ENCODE data around the gene GJB1.

The GJB1 gene

DNA sequence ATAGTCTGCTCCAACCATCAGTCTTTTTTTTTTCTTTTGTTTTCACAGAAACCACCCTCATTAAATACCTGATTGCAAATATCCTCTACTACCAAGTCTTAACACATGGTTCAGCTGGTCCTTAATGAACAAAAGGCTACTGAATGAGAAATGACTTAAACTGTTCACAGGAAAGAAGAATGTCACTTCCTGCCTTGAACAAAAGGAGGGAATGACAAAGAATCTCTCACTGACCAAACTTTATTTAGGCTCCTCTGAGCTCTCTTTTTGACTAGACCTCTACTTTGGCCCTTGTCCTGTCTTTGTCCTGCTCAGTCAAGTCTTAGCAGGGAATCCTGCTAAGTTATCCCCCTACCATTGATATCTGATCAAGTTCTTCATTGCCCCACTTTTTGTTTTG lies 31.8 kb upstream of the GJB1 start:
- H3K4me3 ChIP-seq (ENCODE audit: low read depth, low read length), result no peak overlapping the region
- DNase-seq (ENCODE audit: low read depth), result no peak
- TF ChIP-seq, protein P1, sequence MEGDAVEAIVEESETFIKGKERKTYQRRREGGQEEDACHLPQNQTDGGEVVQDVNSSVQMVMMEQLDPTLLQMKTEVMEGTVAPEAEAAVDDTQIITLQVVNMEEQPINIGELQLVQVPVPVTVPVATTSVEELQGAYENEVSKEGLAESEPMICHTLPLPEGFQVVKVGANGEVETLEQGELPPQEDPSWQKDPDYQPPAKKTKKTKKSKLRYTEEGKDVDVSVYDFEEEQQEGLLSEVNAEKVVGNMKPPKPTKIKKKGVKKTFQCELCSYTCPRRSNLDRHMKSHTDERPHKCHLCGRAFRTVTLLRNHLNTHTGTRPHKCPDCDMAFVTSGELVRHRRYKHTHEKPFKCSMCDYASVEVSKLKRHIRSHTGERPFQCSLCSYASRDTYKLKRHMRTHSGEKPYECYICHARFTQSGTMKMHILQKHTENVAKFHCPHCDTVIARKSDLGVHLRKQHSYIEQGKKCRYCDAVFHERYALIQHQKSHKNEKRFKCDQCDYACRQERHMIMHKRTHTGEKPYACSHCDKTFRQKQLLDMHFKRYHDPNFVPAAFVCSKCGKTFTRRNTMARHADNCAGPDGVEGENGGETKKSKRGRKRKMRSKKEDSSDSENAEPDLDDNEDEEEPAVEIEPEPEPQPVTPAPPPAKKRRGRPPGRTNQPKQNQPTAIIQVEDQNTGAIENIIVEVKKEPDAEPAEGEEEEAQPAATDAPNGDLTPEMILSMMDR (IDR thresholded peaks at IDR 0.05; ENCODE audit: low read depth, low read length, missing control alignments), result no peak

DNA sequence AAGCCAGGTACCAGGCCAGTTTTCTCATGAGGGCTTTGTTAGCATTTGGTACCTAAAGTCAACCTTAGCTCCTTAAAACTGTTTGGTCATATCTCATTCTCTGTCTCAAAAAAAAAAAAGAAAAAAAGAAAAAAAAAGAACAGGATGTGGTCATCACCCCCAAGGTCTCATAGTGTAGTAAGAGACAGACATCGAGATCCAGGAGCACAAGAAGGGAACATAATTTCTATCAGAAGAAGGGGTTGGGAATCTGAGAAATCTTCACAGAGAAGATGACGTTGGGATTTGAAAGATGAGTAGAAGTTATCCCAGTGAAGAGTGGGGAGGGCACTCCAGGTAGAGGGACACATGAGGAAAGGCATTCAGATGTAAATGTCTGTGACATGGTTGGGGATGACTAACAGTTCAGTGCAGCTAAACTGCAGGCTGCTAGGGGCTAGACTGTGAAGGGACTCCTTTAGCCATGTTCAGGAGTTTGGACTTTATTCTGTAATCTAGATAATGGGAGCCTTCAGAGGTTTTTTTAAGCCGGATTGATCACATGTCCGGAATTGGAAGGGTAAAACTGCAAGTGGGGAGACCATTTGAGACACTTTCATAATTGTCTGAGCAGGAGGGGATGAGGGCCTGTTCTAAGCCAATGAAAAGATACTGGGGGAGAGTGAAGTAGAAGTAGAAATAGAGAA lies 26.9 kb upstream of the GJB1 start:
- TF ChIP-seq, protein P1 (IDR thresholded peaks at IDR 0.05; ENCODE audit: low read depth, low read length, missing control alignments), result no peak
- peak overlapping the region; percentile 73 for H3K4me3 ChIP-seq (ENCODE audit: low read depth, low read length)
- no peak for DNase-seq (ENCODE audit: low read depth)

DNA sequence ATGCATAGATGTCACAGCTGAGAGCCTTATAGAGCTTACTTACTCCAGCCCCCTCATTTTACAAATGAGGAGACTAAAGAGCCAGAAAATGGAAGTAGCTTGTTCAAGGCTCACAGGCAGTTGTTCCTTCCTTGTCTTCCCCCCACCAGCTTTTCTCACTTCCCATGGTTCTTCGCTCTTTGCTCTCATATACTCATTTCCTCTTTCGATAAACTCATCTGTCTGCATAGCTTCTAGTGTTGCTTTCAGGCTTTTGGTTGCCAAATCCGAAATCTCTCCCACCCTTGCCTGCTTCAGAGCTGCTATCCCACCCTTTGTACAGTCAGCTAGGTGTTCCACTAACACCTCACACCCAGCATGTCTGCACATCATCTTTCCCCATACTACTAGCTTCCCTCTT lies 25.0 kb upstream of the GJB1 start:
- peak overlapping the region; percentile 73 for H3K4me3 ChIP-seq (ENCODE audit: low read depth, low read length)
- DNase-seq (ENCODE audit: low read depth), result peak; percentile 51
- TF ChIP-seq, protein P1 (IDR thresholded peaks at IDR 0.05; ENCODE audit: low read depth, low read length, missing control alignments), result no peak

DNA sequence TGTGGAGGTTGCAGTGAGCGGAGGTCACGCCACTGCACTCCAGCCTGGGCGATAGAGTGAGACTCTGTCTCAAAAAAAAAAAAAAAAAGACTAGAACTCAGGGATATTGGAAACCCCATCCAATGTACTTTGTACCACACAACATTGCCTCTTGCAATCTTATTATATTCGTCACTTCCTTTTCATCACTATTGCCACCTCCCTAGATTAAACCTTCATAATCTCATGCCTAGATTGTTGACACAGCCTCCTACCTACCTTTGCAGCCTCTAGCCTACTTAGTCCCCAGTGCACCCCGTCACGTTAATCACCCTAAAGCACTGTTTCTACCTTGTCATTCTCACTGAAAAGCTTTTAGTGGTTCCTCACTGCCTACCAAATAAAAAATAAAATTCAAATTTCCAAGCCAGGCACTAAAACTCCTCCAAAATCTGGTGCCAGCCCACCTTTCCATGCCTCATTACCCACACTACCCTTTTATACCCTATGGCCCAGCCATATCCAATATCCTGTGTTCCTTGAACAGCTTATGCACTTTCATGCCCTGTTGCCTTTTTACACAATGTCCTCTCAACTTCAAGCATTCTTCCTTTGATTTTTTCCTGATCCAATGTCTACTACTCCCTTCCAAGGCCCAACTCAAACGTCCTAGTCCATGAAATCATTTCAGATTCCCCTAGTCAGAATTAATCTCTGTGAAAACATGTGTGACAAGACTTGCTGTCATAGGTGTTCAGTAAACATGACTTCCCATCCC lies 23.6 kb upstream of the GJB1 start:
- no peak overlapping the region for H3K4me3 ChIP-seq (ENCODE audit: low read depth, low read length)
- no peak for DNase-seq (ENCODE audit: low read depth)
- TF ChIP-seq, protein P1 (IDR thresholded peaks at IDR 0.05; ENCODE audit: low read depth, low read length, missing control alignments), result no peak

DNA sequence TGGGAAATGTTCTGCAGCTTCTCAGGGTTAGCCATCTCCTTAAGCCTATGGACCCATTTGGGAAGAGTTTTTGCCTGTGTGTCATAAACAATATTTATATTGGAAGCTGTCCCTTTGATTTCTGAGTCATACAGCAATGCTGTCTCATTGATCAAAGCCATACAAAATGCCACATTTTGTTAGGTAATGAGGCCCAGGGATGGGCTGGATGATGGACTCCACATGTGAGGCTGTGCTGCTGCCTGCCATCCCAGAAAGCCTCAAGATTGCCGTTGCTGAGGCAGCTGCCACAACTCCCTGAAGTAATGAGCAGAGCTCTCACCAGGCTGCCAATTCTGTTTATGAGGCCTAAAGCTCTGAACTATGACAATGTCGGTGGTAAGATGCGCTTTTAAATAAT lies 12.2 kb upstream of the GJB1 start:
- DNase-seq (ENCODE audit: low read depth), result no peak
- no peak overlapping the region for H3K4me3 ChIP-seq (ENCODE audit: low read depth, low read length)
- TF ChIP-seq, protein P1 (IDR thresholded peaks at IDR 0.05; ENCODE audit: low read depth, low read length, missing control alignments), result no peak

DNA sequence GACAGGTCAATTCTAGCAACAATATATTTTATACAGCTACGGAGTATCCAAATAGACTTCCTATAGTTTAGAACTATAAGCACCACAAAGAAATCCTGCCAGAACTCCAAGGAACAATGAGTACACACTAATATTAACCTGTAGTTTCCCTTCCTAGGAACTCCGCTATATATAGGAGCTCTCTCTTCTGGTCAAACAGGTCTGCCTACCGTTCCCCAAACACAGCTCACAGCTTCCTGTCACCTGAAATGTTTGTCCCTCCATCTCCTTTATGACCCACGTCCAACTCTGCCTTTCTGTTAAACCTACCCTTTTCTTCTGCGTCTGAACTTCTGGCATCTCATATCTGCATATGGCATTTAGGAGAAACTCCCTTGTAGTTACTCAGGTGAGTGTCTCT lies 10.5 kb upstream of the GJB1 start:
- TF ChIP-seq, protein P1 (IDR thresholded peaks at IDR 0.05; ENCODE audit: low read depth, low read length, missing control alignments), result no peak
- no peak for DNase-seq (ENCODE audit: low read depth)
- H3K4me3 ChIP-seq (ENCODE audit: low read depth, low read length), result no peak overlapping the region
